Measurements from ENCODE around the gene SLCO2A1.

SLCO2A1 gene

DNA sequence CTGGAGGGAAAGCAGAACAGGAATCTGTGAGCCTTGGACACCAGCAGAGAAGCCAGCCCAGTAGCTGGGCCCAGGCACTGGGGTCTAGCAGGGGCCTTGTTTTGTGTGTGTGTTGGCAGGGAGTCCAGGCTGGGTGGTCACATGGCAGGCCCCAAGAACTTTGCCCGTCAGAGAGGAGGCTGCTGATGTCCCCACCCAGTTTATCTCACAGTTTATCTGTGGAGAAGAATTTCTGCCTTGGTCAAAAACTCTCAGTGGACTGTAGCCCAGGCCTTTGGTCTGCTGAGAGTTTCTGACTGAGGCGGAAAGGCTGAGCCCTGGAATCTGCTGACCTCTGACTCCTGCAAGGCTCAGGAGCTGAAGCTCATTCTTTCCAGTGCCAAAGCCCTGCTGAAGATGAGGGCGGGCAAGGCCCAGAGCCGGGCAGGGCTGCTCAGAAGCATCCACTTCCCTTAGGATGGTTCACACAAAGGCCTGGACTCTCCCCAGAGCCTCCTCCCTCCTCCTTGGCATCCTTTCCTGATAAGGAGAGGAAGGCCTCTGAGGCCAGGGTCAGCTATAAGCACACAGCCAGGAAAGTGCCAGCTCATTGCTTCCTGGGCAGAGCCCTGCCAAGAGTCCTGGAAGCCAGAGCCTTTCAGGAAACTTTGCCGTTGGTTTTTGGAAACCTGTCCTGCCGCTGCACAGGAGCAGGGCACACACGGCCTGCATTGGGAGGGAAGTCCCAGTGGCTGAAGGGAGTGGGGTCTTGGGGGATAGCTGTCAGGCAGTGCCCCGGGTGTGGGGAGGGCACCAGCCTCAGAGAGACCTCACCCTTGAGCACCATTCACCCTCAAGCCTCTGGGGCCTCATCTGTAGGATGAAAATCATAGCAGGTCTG lies 37.2 kb upstream of the SLCO2A1 start:
- TF ChIP-seq GATA3 (IDR thresholded peaks at IDR 0.05; ENCODE audit: low read depth, low read length) (no peak), GATA2 (IDR thresholded peaks at IDR 0.05; ENCODE audit: low read depth, low read length) (no peak)

- TF ChIP-seq GATA3 (IDR thresholded peaks at IDR 0.05; ENCODE audit: low read depth, low read length) (no peak), GATA2 (IDR thresholded peaks at IDR 0.05; ENCODE audit: low read depth, low read length) (no peak)
Observed at GRCh38 chr3:134066158-134066541, 36.4 kb upstream of the SLCO2A1 start.

DNA sequence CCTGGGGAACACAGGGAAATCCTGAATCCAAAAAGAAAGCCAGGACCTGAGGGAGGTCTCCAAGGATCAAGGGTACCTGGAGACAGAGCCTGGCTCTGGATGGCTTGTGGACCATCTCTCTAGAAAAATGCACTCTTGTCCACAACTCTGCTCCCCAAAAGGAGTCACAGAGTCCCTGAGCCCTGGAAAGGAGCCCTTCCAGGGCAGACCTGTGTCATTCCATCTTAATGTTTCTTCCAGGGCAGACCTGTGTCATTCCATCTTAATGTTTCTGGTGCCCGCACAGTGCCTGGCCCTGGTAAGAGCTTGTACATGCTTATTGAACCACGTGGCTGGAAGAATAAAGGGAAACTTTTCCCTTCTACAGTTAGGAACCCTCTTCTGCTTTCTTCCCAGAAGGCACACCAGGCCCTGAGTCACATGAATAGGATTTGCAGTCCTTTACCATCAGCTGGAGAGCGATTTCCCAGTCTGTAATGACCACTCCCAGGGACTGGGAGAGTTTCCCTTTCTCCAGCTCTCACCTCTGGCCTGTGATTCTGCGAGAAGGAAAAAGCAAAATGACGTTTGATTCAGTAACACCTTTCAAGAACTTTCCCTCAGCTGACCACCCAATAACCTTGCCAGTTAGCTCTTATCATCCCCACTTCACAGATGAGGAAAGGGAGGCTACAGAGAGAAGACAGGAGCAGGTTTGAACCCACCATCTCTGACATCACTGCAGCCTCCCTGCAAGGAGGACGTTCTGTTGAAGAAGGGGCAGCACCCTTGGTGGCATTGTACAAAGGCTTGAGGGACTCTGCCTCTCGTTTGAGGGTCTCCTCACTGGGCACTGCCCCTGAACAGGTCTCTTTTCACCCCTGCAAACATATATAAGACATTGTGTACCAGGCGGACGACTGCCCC lies 35.8 kb upstream of the SLCO2A1 start:
- TF ChIP-seq GATA3 (IDR thresholded peaks at IDR 0.05; ENCODE audit: low read depth, low read length) = no peak
- no peak for TF ChIP-seq GATA2 (IDR thresholded peaks at IDR 0.05; ENCODE audit: low read depth, low read length)

- TF ChIP-seq GATA2 (IDR thresholded peaks at IDR 0.05; ENCODE audit: low read depth, low read length) = no peak
- TF ChIP-seq GATA3 (IDR thresholded peaks at IDR 0.05; ENCODE audit: low read depth, low read length) = no peak
Observed at GRCh38 chr3:134064081-134064480, 34.4 kb upstream of the SLCO2A1 start.

DNA sequence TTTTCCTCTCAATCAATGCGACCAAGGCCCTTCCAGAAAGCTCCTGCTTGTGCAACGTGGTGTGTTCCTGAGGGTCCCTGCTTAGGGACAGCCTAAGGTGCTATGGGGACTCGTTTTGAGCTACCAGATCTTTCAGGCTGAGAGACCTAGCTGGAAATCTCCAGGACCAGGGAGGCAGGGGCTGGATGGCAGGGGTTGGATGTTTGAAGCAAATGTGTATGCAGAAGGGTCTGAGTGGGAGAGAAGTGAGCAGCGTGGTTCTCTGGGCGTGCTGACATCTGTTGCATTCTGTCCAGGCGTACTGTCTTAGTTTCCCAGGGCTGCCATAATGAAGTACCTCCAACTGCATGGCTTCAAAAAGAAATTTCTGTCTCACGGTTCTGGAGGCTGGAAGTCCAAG lies 31.7 kb upstream of the SLCO2A1 start:
- TF ChIP-seq GATA2 (IDR thresholded peaks at IDR 0.05; ENCODE audit: low read depth, low read length) (no peak), GATA3 (IDR thresholded peaks at IDR 0.05; ENCODE audit: low read depth, low read length) (no peak)

DNA sequence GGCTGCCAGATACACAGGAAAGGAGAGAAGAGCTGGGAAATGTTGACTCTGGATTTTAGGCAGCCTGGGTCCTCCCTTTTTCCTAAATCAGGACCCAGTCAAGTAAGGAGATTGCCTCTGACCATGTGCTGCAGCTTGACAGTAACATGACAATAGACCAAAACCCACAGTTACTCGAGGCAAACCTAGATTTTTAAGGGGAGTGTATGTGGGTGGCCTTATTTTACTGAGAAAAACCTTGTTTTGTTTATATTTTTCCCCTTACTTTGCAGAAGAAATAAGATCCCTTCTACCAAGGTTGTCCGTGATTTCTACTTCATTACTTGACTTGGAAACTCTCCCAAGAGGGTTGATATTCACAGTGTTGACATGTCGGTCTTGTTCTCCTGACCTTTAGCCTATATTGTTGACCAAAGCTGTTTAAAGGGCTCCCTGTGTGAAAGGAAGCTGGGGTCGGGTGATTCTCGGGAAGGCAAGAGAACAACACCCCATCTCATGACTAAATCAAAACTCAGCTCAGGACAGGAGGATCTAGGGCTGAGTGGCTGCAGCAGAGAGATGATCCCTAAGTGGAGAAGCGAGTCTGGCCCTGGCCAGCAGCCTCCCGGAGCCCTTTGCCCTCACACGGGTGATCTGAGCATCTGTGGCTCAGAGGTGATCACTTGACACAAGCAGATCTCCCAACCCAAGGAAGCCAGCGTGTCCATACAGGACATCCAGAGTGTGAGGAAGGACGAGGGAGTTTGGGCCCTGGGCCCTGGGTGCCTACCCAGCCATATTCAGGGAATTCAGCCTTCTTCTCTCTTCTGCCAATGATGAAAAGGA lies 31.0 kb upstream of the SLCO2A1 start:
- no peak for TF ChIP-seq GATA2 (IDR thresholded peaks at IDR 0.05; ENCODE audit: low read depth, low read length)
- TF ChIP-seq GATA3 (IDR thresholded peaks at IDR 0.05; ENCODE audit: low read depth, low read length) = no peak

GRCh38 chr3:134059671-134060560 lies 30.2 kb upstream of the SLCO2A1 start:
- TF ChIP-seq GATA3 (IDR thresholded peaks at IDR 0.05; ENCODE audit: low read depth, low read length) (no peak), GATA2 (IDR thresholded peaks at IDR 0.05; ENCODE audit: low read depth, low read length) (no peak)

DNA sequence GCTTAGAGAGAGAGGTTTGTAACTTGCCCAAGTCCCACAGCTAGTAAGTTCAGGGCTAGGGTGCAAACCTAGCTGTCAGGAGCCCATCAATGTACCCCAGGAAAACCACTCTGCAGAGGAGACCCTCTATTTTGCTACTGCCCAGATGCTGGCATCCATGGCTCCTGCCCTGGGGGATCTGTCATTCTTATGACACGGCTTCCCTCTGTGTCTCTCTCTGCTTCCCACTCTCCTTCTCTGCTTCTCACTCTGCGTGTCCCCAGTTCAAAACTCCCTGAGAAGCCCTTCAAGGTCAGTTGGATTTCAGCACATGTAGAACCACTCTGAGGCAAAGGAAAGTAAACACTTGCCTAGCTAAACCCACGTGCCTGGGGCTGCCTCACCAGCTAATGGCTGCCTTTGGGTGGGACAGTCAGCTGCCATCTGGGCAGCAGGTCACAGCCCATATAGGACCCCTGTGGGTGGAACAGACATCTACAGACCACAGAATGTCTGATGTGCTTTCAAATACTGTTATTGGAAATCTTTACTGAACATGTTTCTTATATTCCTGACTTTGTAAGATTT lies 29.4 kb upstream of the SLCO2A1 start:
- no peak for TF ChIP-seq GATA2 (IDR thresholded peaks at IDR 0.05; ENCODE audit: low read depth, low read length)
- TF ChIP-seq GATA3 (IDR thresholded peaks at IDR 0.05; ENCODE audit: low read depth, low read length) = no peak

GRCh38 chr3:134057654-134058110 lies 28.0 kb upstream of the SLCO2A1 start:
- no peak for TF ChIP-seq GATA3 (IDR thresholded peaks at IDR 0.05; ENCODE audit: low read depth, low read length)
- TF ChIP-seq GATA2 (IDR thresholded peaks at IDR 0.05; ENCODE audit: low read depth, low read length) = no peak

GRCh38 chr3:134057006-134057653 lies 27.4 kb upstream of the SLCO2A1 start:
- TF ChIP-seq GATA3 (IDR thresholded peaks at IDR 0.05; ENCODE audit: low read depth, low read length) = no peak
- no peak for TF ChIP-seq GATA2 (IDR thresholded peaks at IDR 0.05; ENCODE audit: low read depth, low read length)

DNA sequence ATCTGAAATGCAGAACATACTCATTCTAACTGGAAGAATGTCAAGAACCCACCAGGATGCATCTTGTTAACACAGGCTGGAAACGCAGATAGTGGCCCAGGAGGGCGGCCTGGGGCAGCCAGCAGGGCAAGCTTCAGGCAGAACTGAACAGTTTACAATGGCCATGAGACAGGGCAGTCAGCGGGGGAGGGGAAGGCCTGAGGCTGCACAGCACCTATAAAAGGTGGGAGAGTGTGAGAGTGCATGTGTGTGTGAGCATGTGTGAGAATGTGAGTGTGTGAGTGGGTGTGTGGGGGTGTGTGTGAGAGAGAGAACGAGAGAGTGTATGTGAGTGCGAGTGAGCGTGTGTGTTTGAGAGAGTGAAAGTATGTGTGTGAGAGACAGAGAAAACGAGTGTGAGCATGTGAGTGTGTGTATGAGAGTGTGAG lies 26.8 kb upstream of the SLCO2A1 start:
- TF ChIP-seq GATA2 (IDR thresholded peaks at IDR 0.05; ENCODE audit: low read depth, low read length) (no peak), GATA3 (IDR thresholded peaks at IDR 0.05; ENCODE audit: low read depth, low read length) (no peak)

GRCh38 chr3:134055661-134056060 lies 25.9 kb upstream of the SLCO2A1 start:
- TF ChIP-seq GATA3 (IDR thresholded peaks at IDR 0.05; ENCODE audit: low read depth, low read length) = no peak
- no peak for TF ChIP-seq GATA2 (IDR thresholded peaks at IDR 0.05; ENCODE audit: low read depth, low read length)

Measured in SH-SY5Y (cell line).